ENCODE measurements around the gene SPRING1.

DNA sequence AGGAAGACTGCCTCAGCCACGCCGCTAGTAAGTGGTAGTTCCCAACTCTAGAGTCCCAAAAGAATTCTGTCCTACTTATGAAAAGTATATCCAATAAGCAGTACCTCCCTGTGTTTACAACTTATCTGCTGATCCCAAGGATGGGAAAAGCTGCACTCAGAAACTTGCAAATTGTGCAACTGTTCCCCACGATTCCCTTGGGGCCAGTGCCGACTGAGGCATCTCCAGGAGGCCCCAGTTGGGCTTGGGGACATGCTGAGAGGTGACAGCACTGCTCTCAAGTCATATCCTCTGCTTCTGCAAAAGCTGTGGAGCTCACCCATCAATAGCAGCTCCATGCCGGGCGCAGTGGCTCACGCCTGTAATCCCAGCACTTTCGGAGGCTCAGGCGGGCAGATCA, 23.7 kb downstream of the SPRING1 start:
- TF ChIP-seq, protein P1, sequence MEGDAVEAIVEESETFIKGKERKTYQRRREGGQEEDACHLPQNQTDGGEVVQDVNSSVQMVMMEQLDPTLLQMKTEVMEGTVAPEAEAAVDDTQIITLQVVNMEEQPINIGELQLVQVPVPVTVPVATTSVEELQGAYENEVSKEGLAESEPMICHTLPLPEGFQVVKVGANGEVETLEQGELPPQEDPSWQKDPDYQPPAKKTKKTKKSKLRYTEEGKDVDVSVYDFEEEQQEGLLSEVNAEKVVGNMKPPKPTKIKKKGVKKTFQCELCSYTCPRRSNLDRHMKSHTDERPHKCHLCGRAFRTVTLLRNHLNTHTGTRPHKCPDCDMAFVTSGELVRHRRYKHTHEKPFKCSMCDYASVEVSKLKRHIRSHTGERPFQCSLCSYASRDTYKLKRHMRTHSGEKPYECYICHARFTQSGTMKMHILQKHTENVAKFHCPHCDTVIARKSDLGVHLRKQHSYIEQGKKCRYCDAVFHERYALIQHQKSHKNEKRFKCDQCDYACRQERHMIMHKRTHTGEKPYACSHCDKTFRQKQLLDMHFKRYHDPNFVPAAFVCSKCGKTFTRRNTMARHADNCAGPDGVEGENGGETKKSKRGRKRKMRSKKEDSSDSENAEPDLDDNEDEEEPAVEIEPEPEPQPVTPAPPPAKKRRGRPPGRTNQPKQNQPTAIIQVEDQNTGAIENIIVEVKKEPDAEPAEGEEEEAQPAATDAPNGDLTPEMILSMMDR (IDR thresholded peaks at IDR 0.05): no peak
- TF ChIP-seq EP300 (IDR thresholded peaks at IDR 0.05): no peak
- TF ChIP-seq POLR2A (IDR thresholded peaks at IDR 0.05): no peak
